Measurements from ENCODE around the gene NCAM1. TPM values are rescaled to one million over a fixed set of nuclear protein-coding genes. Genes with fewer than 3 reads are reported as not detected.

Gene NCAM1
- total RNA-seq, 4 donors from 2014 or later = 1.8 to 42.9 (median 10.5) TPM

- Histone ChIP-seq H3K27me3 (no peaks in the 10 kb centered on the region), H3K4me3 (no peak overlapping the region), H3K9me3 (no peaks in the 10 kb centered on the region), H3K36me3 (no peaks in the 10 kb centered on the region), H3K27ac (no peak overlapping the region), H3K4me1 (no peaks in the 10 kb centered on the region)
- no peak for DNase-seq
- TF ChIP-seq CTCF (IDR thresholded peaks at IDR 0.05) (no peak), POLR2A (IDR thresholded peaks at IDR 0.05) (no peak)
These were observed 277.5 kb downstream of the NCAM1 start for GRCh38 chr11:113238721-113239120.

GRCh38 chr11:113240389-113240788 is 279.2 kb downstream of the NCAM1 start:
- no peak overlapping the region for H3K27ac ChIP-seq
- no peak overlapping the region for H3K4me3 ChIP-seq
- no peaks in the 10 kb centered on the region for H3K4me1 ChIP-seq
- no peak for DNase-seq
- H3K27me3 ChIP-seq = no peaks in the 10 kb centered on the region
- TF ChIP-seq CTCF (IDR thresholded peaks at IDR 0.05) = no peak
- no peak for TF ChIP-seq POLR2A (IDR thresholded peaks at IDR 0.05)
- no peaks in the 10 kb centered on the region for H3K36me3 ChIP-seq
- H3K9me3 ChIP-seq = no peaks in the 10 kb centered on the region

GRCh38 chr11:113240790-113241635 is 279.8 kb downstream of the NCAM1 start:
- Histone ChIP-seq H3K36me3 (no peaks in the 10 kb centered on the region), H3K9me3 (no peaks in the 10 kb centered on the region), H3K4me1 (no peaks in the 10 kb centered on the region), H3K4me3 (no peak overlapping the region), H3K27me3 (no peaks in the 10 kb centered on the region), H3K27ac (no peak overlapping the region)
- DNase-seq = no peak
- TF ChIP-seq CTCF (IDR thresholded peaks at IDR 0.05) = no peak
- no peak for TF ChIP-seq POLR2A (IDR thresholded peaks at IDR 0.05)

GRCh38 chr11:113241636-113242054 is 280.4 kb downstream of the NCAM1 start:
- no peak for DNase-seq
- Histone ChIP-seq H3K9me3 (no peaks in the 10 kb centered on the region), H3K27me3 (no peaks in the 10 kb centered on the region), H3K4me1 (no peaks in the 10 kb centered on the region), H3K27ac (no peak overlapping the region), H3K36me3 (no peaks in the 10 kb centered on the region), H3K4me3 (no peak overlapping the region)
- no peak for TF ChIP-seq CTCF (IDR thresholded peaks at IDR 0.05)
- no peak for TF ChIP-seq POLR2A (IDR thresholded peaks at IDR 0.05)

GRCh38 chr11:113242060-113242459 is 280.8 kb downstream of the NCAM1 start:
- DNase-seq = no peak
- H3K9me3 ChIP-seq = no peaks in the 10 kb centered on the region
- H3K4me1 ChIP-seq = no peaks in the 10 kb centered on the region
- H3K4me3 ChIP-seq = no peak overlapping the region
- TF ChIP-seq POLR2A (IDR thresholded peaks at IDR 0.05) (no peak), CTCF (IDR thresholded peaks at IDR 0.05) (no peak)
- peak overlapping the region in 3 of 4 donors; percentile 17 to 63 (median 17) for H3K27ac ChIP-seq
- no peaks in the 10 kb centered on the region for H3K27me3 ChIP-seq
- no peaks in the 10 kb centered on the region for H3K36me3 ChIP-seq

Measured in Peyer's patch (tissue), 4 donors.